ENCODE data around the gene ZP3. TPM values are rescaled to one million over a fixed set of nuclear protein-coding genes. Genes with fewer than 3 reads are reported as not detected.

ZP3 gene
- total RNA-seq, result 1 to 10 TPM in 1 of 9 donors, under 1 TPM in 5, not detected in 3; 0.24 to 8.1 (median 0.64) TPM
- 1 to 10 TPM in 1 of 2 donors, under 1 TPM in 1; 0.53 to 1.3 TPM for polyA plus RNA-seq
- long read RNA-seq, donor 1, result 0 reads
- long read RNA-seq, donor 2, result 0 reads
- long read RNA-seq, donor 3, result 0 reads

- DNase-seq (no peak), ATAC-seq (no peak)
- no peak within 1 kb of the TSS for H3K27ac ChIP-seq
- no peak for TF ChIP-seq CTCF (IDR thresholded peaks at IDR 0.05)
- no peak for TF ChIP-seq POLR2A (IDR thresholded peaks at IDR 0.05)
- H3K9me3 ChIP-seq, result peaks cover 0 to 11% (median 0%) of the 10 kb centered on the region in 12 donors
- no peaks in the 10 kb centered on the region for H3K27me3 ChIP-seq
- intact Hi-C loops (cut with DNase I), result no loop called here
- H3K36me3 ChIP-seq, result no peaks in the 10 kb centered on the region
- WGBS, 4 donors, result 88 to 91% (median 90%) methylated on average over 9 to 10 of the region's 10 CpGs
- peaks cover 0 to 8% (median 0%) of the 10 kb centered on the region in 12 donors for H3K4me1 ChIP-seq
- H3K4me3 ChIP-seq, result no peak within 1 kb of the TSS
These were observed at the start of gene ZP3 for GRCh38 chr7:76424413-76425111. Gene ZP3 (plus strand): TSS chr7:76424950. CDS start chr7:76424965, 15 bp downstream.

- DNase-seq (peak in 1 of 5 donors; percentile 19), ATAC-seq (no peak)
- no peak overlapping the region for H3K27ac ChIP-seq
- no peaks in the 10 kb centered on the region for H3K36me3 ChIP-seq
- H3K27me3 ChIP-seq, result no peaks in the 10 kb centered on the region
- TF ChIP-seq CTCF (IDR thresholded peaks at IDR 0.05), result no peak
- TF ChIP-seq POLR2A (IDR thresholded peaks at IDR 0.05), result no peak
- WGBS, 4 donors, result 81 to 87% (median 86%) methylated on average over 9 of the region's 9 CpGs
- intact Hi-C loops (cut with DNase I), result no loop called here
- no peak overlapping the region for H3K4me3 ChIP-seq
- H3K9me3 ChIP-seq, result no peaks in the 10 kb centered on the region
- peaks cover 0 to 34% (median 23%) of the 10 kb centered on the region in 12 donors for H3K4me1 ChIP-seq
These were observed 49.5 kb upstream of the ZP3 start for GRCh38 chr7:76375251-76375650.

GRCh38 chr7:76377186-76377918, 47.4 kb upstream of the ZP3 start:
- ATAC-seq (peak in 1 of 4 donors; percentile 5), DNase-seq (peak in 4 of 5 donors; percentile 20 to 75 (median 52))
- Histone ChIP-seq H3K36me3 (no peaks in the 10 kb centered on the region), H3K27ac (peak overlapping the region in 10 of 12 donors; percentile 12 to 95 (median 78)), H3K27me3 (no peaks in the 10 kb centered on the region), H3K4me3 (no peak overlapping the region), H3K4me1 (peaks cover 0 to 41% (median 30%) of the 10 kb centered on the region in 12 donors), H3K9me3 (no peaks in the 10 kb centered on the region)
- intact Hi-C loops (cut with DNase I), result no loop called here
- WGBS, 4 donors, result 42 to 63% (median 44%) methylated on average over 9 of the region's 9 CpGs
- TF ChIP-seq CTCF (IDR thresholded peaks at IDR 0.05) (peak in 1 of 12 donors; percentile 13), POLR2A (IDR thresholded peaks at IDR 0.05) (no peak)

GRCh38 chr7:76380623-76380966, 44.2 kb upstream of the ZP3 start:
- WGBS, 4 donors, result 37 to 48% (median 44%) methylated on average over 7 of the region's 7 CpGs
- Histone ChIP-seq H3K4me1 (peaks cover 0 to 48% (median 29%) of the 10 kb centered on the region in 12 donors), H3K9me3 (no peaks in the 10 kb centered on the region), H3K4me3 (peak overlapping the region in 10 of 12 donors; percentile 14 to 54 (median 44)), H3K27ac (peak overlapping the region; percentile 88 to 98 (median 93)), H3K36me3 (no peaks in the 10 kb centered on the region), H3K27me3 (no peaks in the 10 kb centered on the region)
- ATAC-seq, result no peak
- intact Hi-C loops (cut with DNase I), result no loop called here
- DNase-seq, result peak in 1 of 5 donors; percentile 15
- no peak for TF ChIP-seq POLR2A (IDR thresholded peaks at IDR 0.05)
- TF ChIP-seq CTCF (IDR thresholded peaks at IDR 0.05), result no peak
